Chondrocyte (in vitro differentiated cells): ENCODE results near the gene ADGRL3. TPM values are rescaled to one million over a fixed set of nuclear protein-coding genes. Genes with fewer than 3 reads are reported as not detected.
"Not testable (repeated sequence)": the region's sequence is repeated elsewhere in the genome, so short reads cannot be mapped to it uniquely, and the experiment has no call there.

Source experiments
- DNase-seq: peaks from one replicate; pipeline ENCODE4 v3.0.0; 2021; ENCODE audit warnings: mixed read lengths, low spot score
- H3K27ac Mint-ChIP-seq: one replicate; pipeline ENCODE4 v1.8.0; 2021; ENCODE audit warnings: mild to moderate bottlenecking, moderate library complexity, mixed read lengths; ENCODE audit not compliant: unreplicated experiment
- H3K27me3 Mint-ChIP-seq: 2 replicates; pipeline ENCODE4 v1.8.0; 2021; ENCODE audit warnings: low read depth, mixed read lengths
- H3K36me3 Mint-ChIP-seq: 2 replicates; pipeline ENCODE4 v1.8.0; 2021; ENCODE audit warnings: low read depth, mixed read lengths
- H3K4me1 Mint-ChIP-seq: 2 replicates; pipeline ENCODE4 v1.8.0; 2021; ENCODE audit warnings: low read depth, mild to moderate bottlenecking, mixed read lengths
- H3K4me3 Mint-ChIP-seq: one replicate; pipeline ENCODE4 v1.8.0; 2021; ENCODE audit warnings: mild to moderate bottlenecking, moderate library complexity, mixed read lengths; ENCODE audit not compliant: unreplicated experiment
- H3K9me3 Mint-ChIP-seq: 2 replicates; pipeline ENCODE4 v1.8.0; 2021; ENCODE audit warnings: low read depth, mixed read lengths
- total RNA-seq: library from RNA; stranded (reverse); gene quantifications from 3 replicates; pipeline ENCODE4 v1.2.1, GENCODE V29; 2021
- TF ChIP-seq, protein P1 (sequence below): fragments of 200-600 bp; sonication (generic); IDR thresholded peaks from 2 replicates; pipeline ENCODE4 v1.5.0; 2021; ENCODE audit warnings: antibody characterized with exemption, mild to moderate bottlenecking, moderate library complexity

Gene ADGRL3
- total RNA-seq, 1 donor from 2014 or later, result 11.6 TPM

GRCh38 chr4:61831987-61832386 lies 631.9 kb downstream of the ADGRL3 start:
- Mint-ChIP-seq H3K27me3 (no peaks in the 10 kb centered on the region), H3K27ac (no peak overlapping the region), H3K4me3 (no peak overlapping the region), H3K9me3 (no peaks in the 10 kb centered on the region), H3K36me3 (no peaks in the 10 kb centered on the region), H3K4me1 (no peaks in the 10 kb centered on the region)
- TF ChIP-seq, protein P1, sequence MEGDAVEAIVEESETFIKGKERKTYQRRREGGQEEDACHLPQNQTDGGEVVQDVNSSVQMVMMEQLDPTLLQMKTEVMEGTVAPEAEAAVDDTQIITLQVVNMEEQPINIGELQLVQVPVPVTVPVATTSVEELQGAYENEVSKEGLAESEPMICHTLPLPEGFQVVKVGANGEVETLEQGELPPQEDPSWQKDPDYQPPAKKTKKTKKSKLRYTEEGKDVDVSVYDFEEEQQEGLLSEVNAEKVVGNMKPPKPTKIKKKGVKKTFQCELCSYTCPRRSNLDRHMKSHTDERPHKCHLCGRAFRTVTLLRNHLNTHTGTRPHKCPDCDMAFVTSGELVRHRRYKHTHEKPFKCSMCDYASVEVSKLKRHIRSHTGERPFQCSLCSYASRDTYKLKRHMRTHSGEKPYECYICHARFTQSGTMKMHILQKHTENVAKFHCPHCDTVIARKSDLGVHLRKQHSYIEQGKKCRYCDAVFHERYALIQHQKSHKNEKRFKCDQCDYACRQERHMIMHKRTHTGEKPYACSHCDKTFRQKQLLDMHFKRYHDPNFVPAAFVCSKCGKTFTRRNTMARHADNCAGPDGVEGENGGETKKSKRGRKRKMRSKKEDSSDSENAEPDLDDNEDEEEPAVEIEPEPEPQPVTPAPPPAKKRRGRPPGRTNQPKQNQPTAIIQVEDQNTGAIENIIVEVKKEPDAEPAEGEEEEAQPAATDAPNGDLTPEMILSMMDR, result no peak
- no peak for DNase-seq

- H3K36me3 Mint-ChIP-seq, result no peaks in the 10 kb centered on the region
- no peaks in the 10 kb centered on the region for H3K27me3 Mint-ChIP-seq
- no peak for DNase-seq
- H3K4me1 Mint-ChIP-seq, result peaks cover 19% of the 10 kb centered on the region
- TF ChIP-seq, protein P1, result no peak
- H3K27ac Mint-ChIP-seq, result no peak overlapping the region
- no peak overlapping the region for H3K4me3 Mint-ChIP-seq
- H3K9me3 Mint-ChIP-seq, result no peaks in the 10 kb centered on the region
Measured at GRCh38 chr4:61837395-61837794, 637.3 kb downstream of the ADGRL3 start.

DNA sequence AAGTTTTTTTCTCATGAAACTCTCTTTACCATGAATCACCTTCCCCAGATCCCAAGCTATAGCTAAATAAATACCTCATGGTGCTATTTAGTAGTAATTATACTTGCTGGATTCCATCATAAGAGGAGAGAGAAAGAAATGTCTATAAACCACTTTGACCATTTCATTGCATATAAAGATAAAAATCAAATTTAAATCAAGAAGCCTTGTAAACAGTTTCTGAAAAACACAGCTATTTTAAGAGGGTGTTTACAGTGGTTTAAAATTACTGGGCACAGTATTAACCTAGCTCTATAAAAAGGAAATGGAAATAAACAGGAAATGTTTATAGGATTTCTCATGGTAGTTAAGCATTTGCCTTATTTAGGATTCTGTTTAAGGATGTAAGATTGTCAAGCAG lies 637.9 kb downstream of the ADGRL3 start:
- TF ChIP-seq, protein P1, result no peak
- Mint-ChIP-seq H3K27ac (no peak overlapping the region), H3K9me3 (no peaks in the 10 kb centered on the region), H3K4me1 (peaks cover 19% of the 10 kb centered on the region), H3K27me3 (no peaks in the 10 kb centered on the region), H3K36me3 (no peaks in the 10 kb centered on the region), H3K4me3 (no peak overlapping the region)
- DNase-seq, result no peak

DNA sequence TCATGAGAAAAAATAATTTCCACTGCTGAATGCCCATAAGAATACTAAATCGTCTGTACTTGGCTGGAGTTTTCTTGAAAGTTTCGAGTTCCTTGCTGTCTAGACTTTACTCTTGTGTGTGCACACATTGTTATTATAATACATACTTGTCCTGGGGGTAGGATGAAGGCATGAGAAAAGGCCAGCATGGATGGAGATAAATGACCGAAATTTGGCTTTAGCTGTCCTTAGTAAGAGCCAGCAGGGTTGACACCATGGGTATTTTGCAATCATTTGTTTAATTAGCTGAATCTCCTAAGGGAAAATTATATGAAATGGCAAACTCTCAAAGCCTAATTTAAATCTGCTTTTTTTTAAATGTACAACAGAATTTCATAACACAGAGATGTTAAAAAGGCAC lies 641.6 kb downstream of the ADGRL3 start:
- TF ChIP-seq, protein P1, result no peak
- Mint-ChIP-seq H3K4me1 (peaks cover 19% of the 10 kb centered on the region), H3K36me3 (peaks cover 1% of the 10 kb centered on the region), H3K4me3 (no peak overlapping the region), H3K9me3 (no peaks in the 10 kb centered on the region), H3K27me3 (no peaks in the 10 kb centered on the region), H3K27ac (no peak overlapping the region)
- DNase-seq, result no peak

GRCh38 chr4:61851126-61851525 lies 651.0 kb downstream of the ADGRL3 start:
- DNase-seq, result no peak
- H3K27ac Mint-ChIP-seq, result no peak overlapping the region
- H3K4me3 Mint-ChIP-seq, result no peak overlapping the region
- TF ChIP-seq, protein P1, result no peak
- H3K36me3 Mint-ChIP-seq, result peaks cover 1% of the 10 kb centered on the region
- H3K9me3 Mint-ChIP-seq, result no peaks in the 10 kb centered on the region
- no peaks in the 10 kb centered on the region for H3K27me3 Mint-ChIP-seq
- H3K4me1 Mint-ChIP-seq, result no peaks in the 10 kb centered on the region

GRCh38 chr4:61852105-61852504 lies 652.0 kb downstream of the ADGRL3 start:
- not testable (repeated sequence) for H3K4me1 Mint-ChIP-seq, H3K4me3 Mint-ChIP-seq, H3K27ac Mint-ChIP-seq, H3K36me3 Mint-ChIP-seq, DNase-seq, H3K9me3 Mint-ChIP-seq, H3K27me3 Mint-ChIP-seq
